Ascending aorta (tissue), 2 donors: ENCODE results near the gene ADAM8. TPM values are rescaled to one million over a fixed set of nuclear protein-coding genes. Genes with fewer than 3 reads are reported as not detected.
A peak's percentile ranks its signal among the peaks of the same experiment; 100 is the strongest.

Experiments
- DNase-seq, 2 donors: peaks; one replicate each; pipeline ENCODE4 v3.0.0-alpha.2; 2019; ENCODE audit warnings: low spot score in 2 of 2
- H3K27ac ChIP-seq, 2 donors: fragments of 200-600 bp; sonication (generic); one replicate each; pipeline ENCODE4 v1.5.1; 2016 to 2017; ENCODE audit warnings: mild to moderate bottlenecking in 1 of 2
- H3K27me3 ChIP-seq: fragments of 200-600 bp; sonication (generic); one replicate; pipeline ENCODE4 v1.5.1; 2017
- H3K36me3 ChIP-seq, 2 donors: fragments of 200-600 bp; sonication (generic); one replicate each; pipeline ENCODE4 v1.5.1; 2016
- H3K4me1 ChIP-seq, 2 donors: fragments of 200-600 bp; sonication (generic); one replicate each; pipeline ENCODE4 v1.5.1; 2016 to 2017; ENCODE audit warnings: mild to moderate bottlenecking in 1 of 2
- H3K4me3 ChIP-seq, 2 donors: fragments of 200-600 bp; sonication (generic); one replicate each; pipeline ENCODE4 v1.5.1; 2016 to 2017; ENCODE audit warnings: mild to moderate bottlenecking in 1 of 2
- H3K9me3 ChIP-seq, 2 donors: fragments of 200-600 bp; sonication (generic); one replicate each; pipeline ENCODE4 v1.5.1; 2016
- intact Hi-C: fragments of 100-400 bp; cut with DNase I; formaldehyde crosslinking; loops from one replicate; pipeline ENCODE4 v1.15.1; 2023
- total RNA-seq: library from RNA; depleted of rRNA; stranded (reverse); fragments of >200 nt; gene quantifications from one replicate; pipeline ENCODE4 v1.1.0, GENCODE V29; 2016
- TF ChIP-seq, protein P1 (sequence below), 3 experiments: fragments of 200-600 bp in 2 of 3; fragments of 450-650 bp in 1 of 3; sonication (generic) in 2 of 3; IDR thresholded peaks; one replicate each; pipeline ENCODE4 v1.5.1; 2016 to 2019; ENCODE audit warnings: antibody characterized with exemption in 3 of 3, mild to moderate bottlenecking in 1 of 3, moderate library complexity in 1 of 3

The ADAM8 gene
- total RNA-seq, 1 donor from 2014 or later, result 21.4 TPM

DNA sequence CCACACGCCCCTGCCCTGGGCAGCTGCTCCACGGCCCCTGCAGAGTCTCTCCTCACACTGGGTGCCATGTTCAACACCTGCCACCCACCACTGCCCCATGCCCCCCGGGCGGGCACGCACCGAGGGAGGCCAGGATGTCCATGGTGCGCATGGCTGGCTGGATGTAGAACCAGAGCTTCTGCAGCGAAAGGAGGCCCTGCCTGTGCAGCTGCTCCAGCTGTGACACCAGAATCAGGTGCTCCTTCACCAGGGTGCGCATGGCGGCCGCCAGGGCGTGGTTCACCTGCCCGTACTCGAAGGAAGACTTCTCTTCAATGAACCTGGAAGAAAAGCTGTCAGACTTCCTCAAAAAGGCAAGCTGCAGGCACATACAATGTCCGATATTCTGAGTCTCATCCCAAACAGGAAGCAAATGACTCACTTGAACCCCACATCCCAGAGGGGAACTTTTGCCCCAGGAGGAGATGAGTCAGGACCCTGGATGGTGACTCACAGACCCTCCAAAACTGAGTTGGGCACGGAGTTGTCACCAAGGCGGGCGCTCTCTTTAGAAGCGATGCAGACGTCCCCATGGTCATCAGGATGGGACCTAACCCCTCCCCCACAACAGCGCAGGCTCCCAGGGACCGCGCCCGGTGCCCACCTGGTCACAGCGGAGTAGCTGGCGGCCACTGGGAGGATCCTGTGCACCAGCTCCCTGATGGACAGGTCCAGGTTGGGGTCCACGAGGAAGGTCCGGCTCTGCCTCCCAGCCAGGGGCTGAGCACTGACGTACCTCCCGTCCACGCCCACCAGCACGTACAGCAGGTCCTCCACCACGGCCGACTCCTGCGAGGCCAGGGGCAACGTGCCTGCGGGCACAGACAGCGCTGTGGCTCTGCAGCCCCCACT lies 16.5 kb upstream of the ADAM8 start:
- peaks cover 78 to 88% of the 10 kb centered on the region in 2 donors for H3K36me3 ChIP-seq
- H3K27me3 ChIP-seq, result no peaks in the 10 kb centered on the region
- TF ChIP-seq, protein P1, sequence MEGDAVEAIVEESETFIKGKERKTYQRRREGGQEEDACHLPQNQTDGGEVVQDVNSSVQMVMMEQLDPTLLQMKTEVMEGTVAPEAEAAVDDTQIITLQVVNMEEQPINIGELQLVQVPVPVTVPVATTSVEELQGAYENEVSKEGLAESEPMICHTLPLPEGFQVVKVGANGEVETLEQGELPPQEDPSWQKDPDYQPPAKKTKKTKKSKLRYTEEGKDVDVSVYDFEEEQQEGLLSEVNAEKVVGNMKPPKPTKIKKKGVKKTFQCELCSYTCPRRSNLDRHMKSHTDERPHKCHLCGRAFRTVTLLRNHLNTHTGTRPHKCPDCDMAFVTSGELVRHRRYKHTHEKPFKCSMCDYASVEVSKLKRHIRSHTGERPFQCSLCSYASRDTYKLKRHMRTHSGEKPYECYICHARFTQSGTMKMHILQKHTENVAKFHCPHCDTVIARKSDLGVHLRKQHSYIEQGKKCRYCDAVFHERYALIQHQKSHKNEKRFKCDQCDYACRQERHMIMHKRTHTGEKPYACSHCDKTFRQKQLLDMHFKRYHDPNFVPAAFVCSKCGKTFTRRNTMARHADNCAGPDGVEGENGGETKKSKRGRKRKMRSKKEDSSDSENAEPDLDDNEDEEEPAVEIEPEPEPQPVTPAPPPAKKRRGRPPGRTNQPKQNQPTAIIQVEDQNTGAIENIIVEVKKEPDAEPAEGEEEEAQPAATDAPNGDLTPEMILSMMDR (IDR thresholded peaks at IDR 0.05), result no peak
- DNase-seq, result no peak
- no peaks in the 10 kb centered on the region for H3K4me1 ChIP-seq
- no peaks in the 10 kb centered on the region for H3K9me3 ChIP-seq
- peak overlapping the region in 1 of 2 donors; percentile 26 for H3K27ac ChIP-seq
- intact Hi-C loops, result no loop called here
- H3K4me3 ChIP-seq, result no peak overlapping the region

DNA sequence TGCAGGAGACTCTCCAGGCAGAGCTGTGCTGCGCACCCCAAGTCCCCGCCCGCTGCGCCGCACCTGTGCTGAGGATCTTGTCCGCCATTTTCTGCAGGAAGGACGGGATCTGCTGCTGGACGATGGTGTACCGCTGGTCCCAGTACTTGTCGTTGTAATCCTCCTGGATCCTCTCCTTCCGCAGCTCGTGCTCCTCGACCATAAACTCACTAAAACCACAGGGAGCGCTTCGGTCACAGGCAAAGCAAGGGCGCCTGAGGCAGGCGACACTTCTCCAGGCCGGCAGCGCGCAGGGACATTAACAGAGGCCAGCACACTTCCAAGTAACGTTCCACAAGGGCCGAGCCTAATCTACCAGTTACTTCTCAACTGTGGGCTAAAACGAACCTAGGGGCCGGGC lies 13.1 kb upstream of the ADAM8 start:
- H3K4me3 ChIP-seq, result no peak overlapping the region
- TF ChIP-seq, protein P1 (IDR thresholded peaks at IDR 0.05), result no peak
- intact Hi-C loops, result no loop called here
- H3K27ac ChIP-seq, result no peak overlapping the region
- DNase-seq, result no peak
- H3K9me3 ChIP-seq, result no peaks in the 10 kb centered on the region
- no peaks in the 10 kb centered on the region for H3K4me1 ChIP-seq
- peaks cover 70 to 86% of the 10 kb centered on the region in 2 donors for H3K36me3 ChIP-seq
- H3K27me3 ChIP-seq, result no peaks in the 10 kb centered on the region

DNA sequence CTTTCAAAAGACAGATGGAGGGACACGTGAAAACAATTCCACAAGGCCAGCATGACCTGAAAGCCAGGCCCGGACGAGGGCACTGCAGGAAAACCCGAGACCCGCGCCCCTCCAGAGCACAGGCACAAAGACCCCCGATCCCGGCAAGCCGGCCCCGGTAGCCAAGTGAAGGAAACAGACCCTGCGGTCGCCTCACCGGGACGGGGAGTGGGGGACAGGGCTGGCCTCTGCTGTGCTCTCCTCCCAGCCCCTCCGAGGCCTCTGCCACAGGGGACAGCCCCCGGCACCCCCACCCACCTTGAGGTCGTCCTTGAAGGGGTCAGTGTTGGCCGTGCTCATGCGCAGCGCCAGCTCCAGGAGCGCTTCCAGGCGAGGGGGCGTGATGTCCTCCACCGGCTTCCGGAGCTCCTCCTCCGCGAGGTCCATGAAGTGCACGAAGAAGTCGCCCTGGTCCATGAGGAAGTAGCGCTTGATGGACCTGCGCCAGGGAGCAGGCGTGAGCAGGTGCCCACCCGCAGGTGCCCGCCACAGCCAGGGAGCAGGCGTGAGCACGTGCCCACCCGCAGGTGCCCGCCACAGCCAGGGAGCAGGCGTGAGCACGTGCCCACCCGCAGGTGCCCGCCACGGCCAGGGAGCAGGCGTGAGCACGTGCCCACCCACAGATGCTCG lies 11.3 kb upstream of the ADAM8 start:
- Histone ChIP-seq H3K36me3 (peaks cover 69 to 86% of the 10 kb centered on the region in 2 donors), H3K9me3 (no peaks in the 10 kb centered on the region)
- intact Hi-C loops, result no loop called here

DNA sequence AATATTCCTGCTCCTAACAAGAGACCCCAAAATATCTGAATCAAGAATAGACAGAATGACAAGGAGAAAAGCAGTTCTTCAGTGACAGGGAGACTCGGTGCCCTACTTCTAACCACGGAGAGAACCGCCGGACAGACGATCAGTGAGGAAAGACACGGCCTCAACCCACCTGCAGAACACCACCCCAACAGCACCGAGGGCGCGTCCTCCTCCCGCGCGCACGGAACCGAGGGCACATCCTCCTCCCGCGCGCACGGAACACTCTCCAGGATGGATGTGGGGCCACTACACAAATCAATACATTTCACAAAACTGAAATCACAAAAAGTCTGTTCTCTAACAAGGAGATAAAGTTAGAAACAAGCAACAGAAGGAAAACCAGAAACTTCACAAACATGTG lies 9.7 kb upstream of the ADAM8 start:
- Histone ChIP-seq H3K36me3 (peaks cover 79 to 95% of the 10 kb centered on the region in 2 donors), H3K27me3 (no peaks in the 10 kb centered on the region), H3K27ac (no peak overlapping the region), H3K4me3 (no peak overlapping the region), H3K9me3 (no peaks in the 10 kb centered on the region), H3K4me1 (no peaks in the 10 kb centered on the region)
- intact Hi-C loops, result no loop called here
- no peak for DNase-seq
- TF ChIP-seq, protein P1 (IDR thresholded peaks at IDR 0.05), result no peak

More for the DNA sequence above, 11.3 kb upstream of the ADAM8 start:
- no peak overlapping the region for H3K27ac ChIP-seq
- H3K4me3 ChIP-seq, result no peak overlapping the region
- TF ChIP-seq, protein P1 (IDR thresholded peaks at IDR 0.05), result no peak
- no peak for DNase-seq
- H3K4me1 ChIP-seq, result no peaks in the 10 kb centered on the region
- no peaks in the 10 kb centered on the region for H3K27me3 ChIP-seq

DNA sequence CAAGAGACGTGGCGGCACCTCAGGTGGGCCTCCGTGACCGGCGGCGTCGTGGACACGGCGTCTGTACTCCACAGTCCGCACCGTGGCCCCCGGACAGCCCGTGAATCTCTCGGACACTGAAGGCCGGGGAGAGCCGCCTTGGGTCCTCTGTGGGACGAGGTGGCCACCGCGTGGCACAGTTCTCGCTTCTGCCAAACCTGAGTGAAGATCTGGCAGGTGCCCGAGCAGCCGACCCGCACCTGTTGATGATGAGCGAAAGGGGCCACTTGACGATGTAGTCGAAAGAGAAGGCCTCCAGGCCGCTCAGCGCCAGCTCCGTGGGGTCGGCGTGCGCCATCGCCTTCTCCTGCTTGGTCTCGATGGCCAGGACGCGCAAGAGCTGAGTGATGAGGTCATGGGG lies 8.5 kb upstream of the ADAM8 start:
- no peaks in the 10 kb centered on the region for H3K4me1 ChIP-seq
- no peaks in the 10 kb centered on the region for H3K9me3 ChIP-seq
- intact Hi-C loops, result no loop called here
- H3K27me3 ChIP-seq, result no peaks in the 10 kb centered on the region
- DNase-seq, result no peak
- H3K4me3 ChIP-seq, result no peak overlapping the region
- TF ChIP-seq, protein P1 (IDR thresholded peaks at IDR 0.05), result no peak
- peaks cover 84 to 98% of the 10 kb centered on the region in 2 donors for H3K36me3 ChIP-seq
- H3K27ac ChIP-seq, result no peak overlapping the region
